Stimulated activated CD8-positive, alpha-beta memory T cell treated with anti-CD3 and anti-CD28 coated beads, Interleukin-4, amount 100 ng/mL, for 24 hours (primary cell): ENCODE results near the gene SLC8A2.

ENCODE experiments used
- DNase-seq: peaks from one replicate; pipeline ENCODE4 v3.0.0-alpha.2; 2020; ENCODE audit warnings: low read depth

The SLC8A2 gene

GRCh38 chr19:47459477-47459876 lies 12.2 kb downstream of the SLC8A2 start:
- DNase-seq = no peak

- no peak for DNase-seq
Observed at GRCh38 chr19:47458672-47459071, 13.0 kb downstream of the SLC8A2 start.

- DNase-seq = no peak
Observed at GRCh38 chr19:47456721-47457474, 14.8 kb downstream of the SLC8A2 start.

DNA sequence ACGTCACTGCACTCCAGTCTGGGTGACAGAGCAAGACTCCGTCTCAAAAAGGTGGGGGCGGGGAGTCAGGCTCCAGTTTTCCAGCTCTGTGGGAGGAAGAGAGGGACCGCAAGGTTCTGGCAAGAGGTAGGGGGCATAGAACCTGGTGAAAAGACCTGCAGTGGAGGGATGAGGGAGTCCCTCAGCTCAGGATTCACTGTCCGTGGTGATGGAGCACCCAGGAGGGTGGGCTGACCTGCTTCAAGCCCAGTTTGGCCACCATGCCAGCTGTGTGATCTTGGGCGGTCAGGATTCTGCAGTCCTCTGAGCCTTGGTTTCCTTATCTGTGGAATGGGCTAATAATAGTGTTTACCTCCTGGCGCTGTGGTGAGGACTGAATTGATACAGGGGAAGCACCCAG lies 21.2 kb downstream of the SLC8A2 start:
- no peak for DNase-seq

GRCh38 chr19:47448360-47448727 lies 23.3 kb downstream of the SLC8A2 start:
- no peak for DNase-seq

GRCh38 chr19:47447470-47448359 lies 24.0 kb downstream of the SLC8A2 start:
- peak; percentile 25 for DNase-seq

DNA sequence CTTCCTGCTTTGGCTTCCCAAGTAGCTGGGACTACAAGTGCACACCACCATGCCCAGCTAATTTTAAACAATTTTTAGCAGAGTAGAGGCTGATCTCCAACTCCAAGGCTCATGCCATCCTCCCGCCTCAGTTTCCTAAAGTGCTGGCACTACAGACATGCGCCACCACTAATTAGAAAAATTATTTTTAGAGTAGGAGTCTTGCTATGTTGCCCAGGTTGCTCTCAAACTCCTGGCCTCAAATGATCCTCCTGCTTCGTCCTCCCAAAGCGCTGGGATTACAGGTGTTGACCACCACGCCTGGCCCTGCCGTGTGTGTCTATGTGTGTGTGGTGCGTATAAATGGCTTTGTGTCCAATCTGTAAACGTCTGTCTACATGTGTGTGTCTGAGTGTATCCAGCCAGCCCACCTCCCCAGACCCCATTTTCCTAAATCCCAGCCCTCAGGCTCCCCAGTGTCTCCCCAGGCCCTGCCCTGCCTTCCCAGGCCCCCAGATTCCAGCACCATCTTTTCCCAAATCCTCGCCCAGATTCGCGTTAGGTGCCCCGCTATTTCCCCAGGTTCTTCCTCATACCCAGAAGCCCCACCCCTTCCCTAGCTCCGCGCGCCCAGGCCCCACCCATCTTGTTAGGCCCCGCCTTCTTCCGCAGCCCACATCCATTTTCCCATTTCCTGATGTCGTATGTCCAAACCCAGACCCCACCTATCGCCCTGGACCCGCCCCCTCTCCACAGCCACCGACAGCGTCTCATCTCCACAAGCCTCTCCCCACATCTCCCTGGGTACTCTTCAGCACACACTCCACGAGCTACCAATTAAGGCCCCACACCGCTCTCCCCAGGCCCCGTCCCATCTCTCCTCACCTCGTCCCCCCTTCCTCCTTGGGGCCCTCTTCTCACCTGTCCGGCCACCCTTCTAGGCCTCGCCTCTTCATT lies 24.9 kb downstream of the SLC8A2 start:
- no peak for DNase-seq

GRCh38 chr19:47445937-47446402 lies 25.7 kb downstream of the SLC8A2 start:
- DNase-seq = peak; percentile 37

- no peak for DNase-seq
Observed at GRCh38 chr19:47445527-47445926, 26.2 kb downstream of the SLC8A2 start.

DNA sequence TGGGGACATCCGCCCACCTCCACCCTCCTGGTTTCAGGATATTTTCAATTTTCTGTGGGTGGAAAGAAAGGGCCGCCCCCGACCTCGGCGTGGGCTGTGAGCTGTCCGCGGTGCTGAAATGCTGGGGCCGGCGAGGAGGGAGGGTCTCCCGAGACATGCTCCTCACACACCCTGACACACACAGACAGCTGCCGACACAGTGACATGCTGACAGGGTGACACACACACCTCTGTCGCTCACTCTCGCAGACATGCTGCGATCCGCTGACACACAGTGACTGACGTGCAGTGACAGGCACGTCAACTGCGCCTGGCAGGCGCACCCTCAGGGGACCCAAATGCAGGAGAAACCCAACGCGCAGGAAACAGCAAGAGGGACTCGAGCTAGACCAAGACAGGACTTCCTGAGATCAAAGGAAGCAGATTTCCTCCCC lies 27.3 kb downstream of the SLC8A2 start:
- no peak for DNase-seq

DNA sequence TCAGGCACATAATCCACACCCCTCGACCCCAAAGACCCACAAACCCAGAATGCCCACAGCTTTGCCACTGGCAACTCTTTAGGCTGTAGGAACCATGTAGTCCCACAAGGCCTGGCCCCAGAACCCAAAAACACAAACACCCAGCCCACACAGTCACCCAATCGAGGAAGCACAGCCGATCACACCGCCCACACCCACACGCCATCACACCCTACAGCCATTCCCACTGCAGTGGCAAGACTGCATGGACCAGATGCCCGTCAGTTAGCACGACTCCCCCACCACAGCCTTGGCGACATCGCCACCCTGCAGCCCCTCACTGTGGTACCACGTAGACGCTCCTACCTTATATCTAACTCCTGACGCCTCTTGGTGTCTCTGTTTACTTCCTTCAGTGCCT lies 28.4 kb downstream of the SLC8A2 start:
- no peak for DNase-seq

- no peak for DNase-seq
Observed at GRCh38 chr19:47438793-47439220, 32.9 kb downstream of the SLC8A2 start.

- no peak for DNase-seq
Observed at GRCh38 chr19:47437500-47437899, 34.2 kb downstream of the SLC8A2 start.

- peak; percentile 75 for DNase-seq
Observed at GRCh38 chr19:47436712-47437401, 34.8 kb downstream of the SLC8A2 start.

DNA sequence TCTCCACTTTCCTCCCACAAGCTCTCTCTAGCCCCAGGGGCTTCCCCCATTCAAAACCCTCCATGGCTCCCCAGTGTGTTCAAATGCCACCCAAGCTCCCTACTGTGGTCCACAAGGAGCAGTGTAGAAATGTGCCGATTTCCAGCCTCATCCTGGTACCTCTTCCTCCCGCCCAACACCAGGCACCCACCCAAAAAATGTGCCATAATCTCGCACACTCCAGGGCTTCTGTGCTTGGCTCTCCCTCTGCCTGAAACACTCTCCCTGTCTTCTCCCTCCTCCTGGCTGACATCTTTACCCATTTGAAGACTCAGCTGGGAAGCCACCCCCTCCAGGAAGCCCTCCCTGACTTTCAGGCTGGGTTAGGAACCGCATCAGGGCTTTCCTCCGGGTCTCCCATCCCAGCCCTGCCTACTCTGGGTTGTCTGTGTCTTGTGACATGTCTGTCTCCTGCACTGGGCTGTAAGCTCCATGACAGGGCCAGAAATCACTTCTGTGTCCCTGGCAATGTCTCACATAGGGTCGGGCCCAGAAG lies 35.7 kb downstream of the SLC8A2 start:
- no peak for DNase-seq

GRCh38 chr19:47435196-47435595 lies 36.5 kb downstream of the SLC8A2 start:
- no peak for DNase-seq

GRCh38 chr19:47434088-47434487 lies 37.6 kb downstream of the SLC8A2 start:
- DNase-seq = no peak

DNA sequence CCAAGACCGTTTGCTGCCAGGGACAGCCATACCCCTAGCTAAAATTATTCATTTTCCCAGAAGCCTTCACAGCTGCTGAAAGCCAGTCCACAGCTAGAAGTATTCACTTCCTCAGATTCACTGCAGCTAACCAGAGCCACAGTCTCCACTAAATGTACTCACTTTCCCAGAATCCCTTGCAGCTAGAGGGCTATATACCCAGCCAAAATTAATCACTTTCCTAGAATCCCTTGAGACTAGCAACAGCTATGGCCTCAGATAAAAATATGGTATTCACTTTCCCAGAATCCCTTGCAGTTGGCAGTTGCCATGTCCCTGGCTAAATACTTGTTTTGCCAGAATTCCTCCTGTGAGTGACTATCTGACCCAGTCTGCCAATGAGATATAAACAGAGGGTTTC lies 38.6 kb downstream of the SLC8A2 start:
- DNase-seq = no peak

GRCh38 chr19:47432499-47432898 lies 39.2 kb downstream of the SLC8A2 start:
- DNase-seq = no peak

GRCh38 chr19:47432091-47432490 lies 39.6 kb downstream of the SLC8A2 start:
- no peak for DNase-seq
